HepG2 (cell line): ENCODE data around the gene ZBTB18. TPM values are rescaled to one million over a fixed set of nuclear protein-coding genes. Genes with fewer than 3 reads are reported as not detected.

ENCODE experiments used
- CERS6 ChIP-seq: sonication (generic); formaldehyde crosslinking; IDR thresholded peaks from 2 replicates; pipeline ENCODE4 v1.5.0; 2020; ENCODE audit warnings: missing genetic modification reagents
- FOXM1 ChIP-seq: sonication (generic); formaldehyde crosslinking; IDR thresholded peaks from 2 replicates; pipeline ENCODE4 v1.5.0; 2020; ENCODE audit warnings: missing genetic modification reagents
- HOXA9 ChIP-seq: sonication (generic); formaldehyde crosslinking; IDR thresholded peaks from 2 replicates; pipeline ENCODE4 v1.8.1; 2022; ENCODE audit warnings: missing genetic modification reagents, mild to moderate bottlenecking, moderate library complexity, borderline replicate concordance
- KIAA2018 ChIP-seq: sonication (generic); formaldehyde crosslinking; IDR thresholded peaks from 2 replicates; pipeline ENCODE4 v1.5.0; 2020; ENCODE audit warnings: mild to moderate bottlenecking, missing genetic modification reagents, borderline replicate concordance
- MAFG ChIP-seq: sonication (generic); formaldehyde crosslinking; IDR thresholded peaks from 2 replicates; pipeline ENCODE4 v1.5.1; 2020; ENCODE audit warnings: mild to moderate bottlenecking, missing genetic modification reagents
- MNT ChIP-seq: fragments of 450-650 bp; IDR thresholded peaks from 2 replicates; pipeline ENCODE4 v1.6.1; 2016
- MYPOP ChIP-seq: sonication (generic); formaldehyde crosslinking; IDR thresholded peaks from 2 replicates; pipeline ENCODE4 v1.8.1; 2023; ENCODE audit warnings: mild to moderate bottlenecking, moderate library complexity, missing genetic modification reagents
- NFRKB ChIP-seq: fragments of 450-650 bp; IDR thresholded peaks from 2 replicates; pipeline ENCODE4 v1.6.1; 2017
- RFX5 ChIP-seq: IDR thresholded peaks from 2 replicates; pipeline ENCODE4 v1.6.1; 2011; ENCODE audit warnings: low read depth, low read length, improper control_type of control experiment
- TERF1 ChIP-seq: sonication (generic); formaldehyde crosslinking; IDR thresholded peaks from 2 replicates; pipeline ENCODE4 v1.8.0; 2022; ENCODE audit warnings: mild to moderate bottlenecking, missing genetic modification reagents, moderate library complexity
- THRA ChIP-seq: sonication (generic); formaldehyde crosslinking; IDR thresholded peaks from 2 replicates; pipeline ENCODE4 v1.4.0; 2020; ENCODE audit warnings: missing genetic modification reagents, borderline replicate concordance
- ZFAT ChIP-seq: sonication (generic); formaldehyde crosslinking; conservative IDR thresholded peaks from 2 replicates; pipeline ENCODE4 v1.8.1; 2023; ENCODE audit warnings: missing genetic modification reagents, inconsistent platforms
- ZNF615 ChIP-seq: sonication (generic); formaldehyde crosslinking; IDR thresholded peaks from 2 replicates; pipeline ENCODE4 v1.5.0; 2020; ENCODE audit warnings: mild to moderate bottlenecking, missing genetic modification reagents, borderline replicate concordance
- ZSCAN30 ChIP-seq: sonication (generic); formaldehyde crosslinking; IDR thresholded peaks from 2 replicates; pipeline ENCODE4 v1.5.0; 2020; ENCODE audit warnings: mild to moderate bottlenecking, missing genetic modification reagents
- polyA plus RNA-seq, 8 experiments: library from polyadenylated mRNA; depleted of rRNA in 3 of 8; stranded (reverse) in 7 of 8; unstranded in 1 of 8; fragments of >200 nt; fragmentation: Illumina TruSeq in 4 of 8; extraction: Trizol in 4 of 8; gene quantifications; 2 replicates each; pipeline versions ENCODE4 v1.2.1 to v1.2.3, GENCODE V29; 2011 to 2016; ENCODE audit warnings: low read depth in 4 of 8, missing spikeins in 1 of 8, mixed read lengths in 1 of 8; ENCODE audit not compliant: insufficient read depth in 1 of 8
- total RNA-seq, 5 experiments: library from RNA; depleted of rRNA; stranded (reverse); fragments of >200 nt; fragmentation: Illumina TruSeq; extraction: Trizol; gene quantifications; 2 replicates each; pipeline ENCODE4 v1.2.3, GENCODE V29; 2016; ENCODE audit warnings: low read depth in 1 of 5

ZBTB18 gene
- total and polyA plus RNA-seq, 2 of the 13 experiments (the other 11 are each of a cell fraction or from before 2014, with no cell fraction given) = 3.1 to 4.3 TPM

- no peak for TF ChIP-seq CERS6
- TF ChIP-seq RFX5 = no peak
- 0 out of 2 replicates have a peak, but pooled peaks have one; percentile 48 for TF ChIP-seq TERF1 (CRISPR knock-in tag)
- TF ChIP-seq HOXA9 (CRISPR knock-in tag) = peak; percentile 86; the same call in 1 of the 2 replicates
- no peak for TF ChIP-seq MAFG (CRISPR knock-in tag)
- no peak for TF ChIP-seq ZNF615
- no peak for TF ChIP-seq KIAA2018 (CRISPR knock-in tag)
- TF ChIP-seq THRA (CRISPR knock-in tag) = peak; percentile 66
- TF ChIP-seq ZSCAN30 (CRISPR knock-in tag) = no peak
- peak; percentile 69 for TF ChIP-seq MYPOP (CRISPR knock-in tag)
- TF ChIP-seq MNT = no peak
- no peak for TF ChIP-seq ZFAT (CRISPR knock-in tag)
- no peak for TF ChIP-seq NFRKB
- TF ChIP-seq FOXM1 = no peak
Observed at GRCh38 chr1:244047621-244048255, 3.3 kb upstream of the ZBTB18 start (continued).
